HUES6 (cell line): ENCODE results near the gene PROX1.
"Not testable (repeated sequence)": the region's sequence is repeated elsewhere in the genome, so short reads cannot be mapped to it uniquely, and the experiment has no call there.

Experiments
- H3K27ac ChIP-seq: 2 replicates; pipeline ENCODE4 v1.7.0; 2013; ENCODE audit warnings: low read depth, mild to moderate bottlenecking, low read length, inconsistent platforms
- H3K27me3 ChIP-seq: 2 replicates; pipeline ENCODE4 v1.6.1; 2013; ENCODE audit warnings: low read length; ENCODE audit not compliant: control insufficient read depth, insufficient read depth
- H3K36me3 ChIP-seq: 2 replicates; pipeline ENCODE4 v1.6.1; 2013; ENCODE audit warnings: low read length; ENCODE audit not compliant: control insufficient read depth, insufficient read depth
- H3K4me1 ChIP-seq: 2 replicates; pipeline ENCODE4 v1.6.1; 2013; ENCODE audit warnings: low read length; ENCODE audit not compliant: control insufficient read depth, insufficient read depth
- H3K4me3 ChIP-seq: 2 replicates; pipeline ENCODE4 v1.5.1; 2013; ENCODE audit warnings: low read depth, low read length
- H3K9ac ChIP-seq: one replicate; pipeline ENCODE4 v1.6.1; 2013; ENCODE audit warnings: mild to moderate bottlenecking, low read length
- H3K9me3 ChIP-seq: 2 replicates; pipeline ENCODE4 v1.6.1; 2013; ENCODE audit warnings: low read depth, low read length; ENCODE audit not compliant: control insufficient read depth, insufficient read depth

PROX1 gene

GRCh38 chr1:214072426-214073157 is 84.8 kb downstream of the PROX1 start:
- H3K27ac ChIP-seq = no peak overlapping the region
- no peaks in the 10 kb centered on the region for H3K27me3 ChIP-seq
- no peaks in the 10 kb centered on the region for H3K36me3 ChIP-seq
- H3K4me1 ChIP-seq = no peaks in the 10 kb centered on the region
- no peaks in the 10 kb centered on the region for H3K9me3 ChIP-seq
- no peak overlapping the region for H3K9ac ChIP-seq
- H3K4me3 ChIP-seq = no peak overlapping the region

- Histone ChIP-seq H3K4me1 (peaks cover 3% of the 10 kb centered on the region), H3K27me3 (no peaks in the 10 kb centered on the region), H3K4me3 (no peak overlapping the region), H3K9me3 (no peaks in the 10 kb centered on the region), H3K36me3 (no peaks in the 10 kb centered on the region), H3K9ac (no peak overlapping the region), H3K27ac (no peak overlapping the region)
Measured at GRCh38 chr1:214074477-214074876, 86.7 kb downstream of the PROX1 start.

GRCh38 chr1:214075305-214075998 is 87.7 kb downstream of the PROX1 start:
- Histone ChIP-seq H3K9ac (no peak overlapping the region), H3K4me1 (peaks cover 3% of the 10 kb centered on the region), H3K36me3 (no peaks in the 10 kb centered on the region), H3K27me3 (no peaks in the 10 kb centered on the region), H3K9me3 (no peaks in the 10 kb centered on the region), H3K4me3 (no peak overlapping the region), H3K27ac (no peak overlapping the region)

- H3K27me3 ChIP-seq = no peaks in the 10 kb centered on the region
- no peak overlapping the region for H3K27ac ChIP-seq
- no peak overlapping the region for H3K4me3 ChIP-seq
- no peaks in the 10 kb centered on the region for H3K9me3 ChIP-seq
- H3K36me3 ChIP-seq = no peaks in the 10 kb centered on the region
- H3K9ac ChIP-seq = no peak overlapping the region
- H3K4me1 ChIP-seq = peaks cover 3% of the 10 kb centered on the region
Measured at GRCh38 chr1:214075999-214076707, 88.4 kb downstream of the PROX1 start.

GRCh38 chr1:214076708-214077065 is 88.9 kb downstream of the PROX1 start:
- H3K4me1 ChIP-seq = peaks cover 3% of the 10 kb centered on the region
- H3K9ac ChIP-seq = no peak overlapping the region
- no peak overlapping the region for H3K4me3 ChIP-seq
- H3K36me3 ChIP-seq = no peaks in the 10 kb centered on the region
- no peak overlapping the region for H3K27ac ChIP-seq
- no peaks in the 10 kb centered on the region for H3K27me3 ChIP-seq
- H3K9me3 ChIP-seq = no peaks in the 10 kb centered on the region

GRCh38 chr1:214078950-214079349 is 91.2 kb downstream of the PROX1 start:
- Histone ChIP-seq H3K9me3 (no peaks in the 10 kb centered on the region), H3K27me3 (no peaks in the 10 kb centered on the region), H3K9ac (no peak overlapping the region), H3K36me3 (no peaks in the 10 kb centered on the region), H3K27ac (no peak overlapping the region), H3K4me3 (no peak overlapping the region), H3K4me1 (peaks cover 3% of the 10 kb centered on the region)

GRCh38 chr1:214085325-214085724 is 97.6 kb downstream of the PROX1 start:
- H3K9ac ChIP-seq = no peak overlapping the region
- no peak overlapping the region for H3K27ac ChIP-seq
- no peaks in the 10 kb centered on the region for H3K9me3 ChIP-seq
- no peaks in the 10 kb centered on the region for H3K36me3 ChIP-seq
- H3K4me3 ChIP-seq = no peak overlapping the region
- no peaks in the 10 kb centered on the region for H3K27me3 ChIP-seq
- no peaks in the 10 kb centered on the region; the same call in 1 of the 2 replicates for H3K4me1 ChIP-seq

GRCh38 chr1:214086945-214087344 is 99.2 kb downstream of the PROX1 start:
- Histone ChIP-seq H3K9me3 (no peaks in the 10 kb centered on the region), H3K4me1 (no peaks in the 10 kb centered on the region; the same call in 1 of the 2 replicates), H3K36me3 (no peaks in the 10 kb centered on the region), H3K4me3 (no peak overlapping the region), H3K9ac (no peak overlapping the region), H3K27ac (no peak overlapping the region), H3K27me3 (no peaks in the 10 kb centered on the region)

- H3K36me3 ChIP-seq, H3K4me1 ChIP-seq, H3K27me3 ChIP-seq, H3K9ac ChIP-seq, H3K4me3 ChIP-seq, H3K9me3 ChIP-seq, H3K27ac ChIP-seq: not testable (repeated sequence)
Measured at GRCh38 chr1:214089003-214089402, 101.2 kb downstream of the PROX1 start.
